Breast epithelium (tissue), 3 donors: Measurements from ENCODE around the gene ALOX12B.

Source experiments
- CTCF ChIP-seq, 3 donors: fragments of 450-650 bp; IDR thresholded peaks; one replicate each; pipeline ENCODE4 v1.5.1; 2016 to 2017; ENCODE audit warnings: antibody characterized with exemption in 3 of 3, mild to moderate bottlenecking in 3 of 3, moderate library complexity in 3 of 3
- POLR2A ChIP-seq: fragments of 450-650 bp; IDR thresholded peaks from one replicate; pipeline ENCODE4 v1.6.1; 2016; ENCODE audit warnings: antibody characterized with exemption, mild to moderate bottlenecking, moderate library complexity

DNA sequence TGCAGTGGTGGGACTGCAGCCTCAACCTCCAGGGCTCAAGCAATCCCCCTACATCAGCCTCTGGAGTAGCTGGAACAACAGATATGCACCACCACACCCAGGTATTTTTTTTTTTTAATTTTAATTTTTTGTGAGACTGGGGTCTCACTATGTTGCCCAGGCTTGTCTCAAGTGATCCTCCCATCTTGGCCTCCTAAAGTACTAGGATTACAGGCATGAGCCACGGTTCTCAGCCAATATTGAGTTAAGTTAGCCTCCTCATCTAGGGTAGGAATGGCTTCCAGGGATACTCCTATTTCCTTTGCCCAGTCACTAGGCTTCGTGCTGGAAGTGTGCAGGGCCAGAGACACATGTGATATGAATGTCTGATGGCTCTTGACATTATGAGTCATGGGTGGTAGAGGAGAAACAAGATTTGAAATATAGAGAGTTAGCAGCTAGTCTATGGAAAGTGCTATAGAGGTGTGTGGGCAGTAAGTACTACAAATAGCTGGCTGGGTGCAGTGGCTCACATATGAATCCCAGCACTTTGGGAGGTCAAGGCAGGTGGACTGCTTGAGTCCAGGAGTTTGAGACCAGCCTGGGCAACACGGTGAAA lies 44.4 kb upstream of the ALOX12B start:
- TF ChIP-seq CTCF (IDR thresholded peaks at IDR 0.05) (no peak), POLR2A (no peak)
